ENCODE measurements around the gene INPP5A. TPM values are rescaled to one million over a fixed set of nuclear protein-coding genes. Genes with fewer than 3 reads are reported as not detected.

The INPP5A gene
- total and polyA plus RNA-seq, 2 of the 13 experiments (the other 11 are each of a cell fraction or from before 2014, with no cell fraction given) = 17.5 to 37.9 TPM

DNA sequence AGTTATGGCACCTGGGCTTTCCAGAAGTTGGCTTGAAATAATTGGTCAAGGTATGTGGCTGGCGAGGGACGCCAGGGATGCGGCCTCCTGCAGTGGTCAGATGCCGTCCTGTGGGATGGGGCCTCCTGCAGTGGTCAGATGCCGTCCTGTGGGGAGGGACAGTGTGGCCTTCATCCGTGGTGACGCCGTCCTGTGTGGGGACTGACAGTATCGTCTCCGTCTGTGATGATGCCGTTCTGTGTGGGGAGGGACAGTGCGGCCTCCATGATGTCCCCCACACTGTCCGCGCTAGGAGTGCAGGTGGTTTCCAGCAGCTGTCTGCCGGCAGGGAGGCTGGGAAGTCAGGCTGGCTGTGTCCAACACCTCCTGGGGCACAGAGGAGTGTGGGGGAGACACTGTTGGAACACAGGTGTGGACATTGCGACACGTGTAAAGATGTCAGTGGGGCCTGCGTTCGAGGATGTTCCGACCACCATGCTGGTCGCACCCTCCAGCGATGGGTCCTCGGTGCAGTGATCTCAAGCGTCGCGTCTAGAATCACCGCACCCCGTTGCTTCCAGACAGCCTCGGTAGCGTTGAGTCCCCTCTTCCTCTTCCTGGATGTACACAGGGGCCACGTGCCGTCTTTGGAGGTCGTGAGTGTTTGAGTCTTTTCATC lies 52.6 kb downstream of the INPP5A start:
- Histone ChIP-seq H3K36me3 (replicated peaks in 1 of 2; ENCODE audit: control insufficient read depth in 1 of 2, insufficient read depth in 2 of 2, low read length in 2 of 2) (no peaks in the 10 kb centered on the region), H4K20me1 (ENCODE audit: insufficient read depth, low read length) (no peaks in the 10 kb centered on the region), H3K27ac (ENCODE audit: extremely low read length, insufficient read depth, low read length) (peak overlapping the region; percentile 88), H2AFZ (ENCODE audit: low read length) (no peak overlapping the region), H3K9ac (ENCODE audit: insufficient read depth, low read depth, low read length) (peak overlapping the region; percentile 36; the same call in 1 of the 2 replicates), H3K4me2 (ENCODE audit: low read depth, low read length) (peak overlapping the region; percentile 95; the same call in 1 of the 2 replicates), H3K27me3 (ENCODE audit: control insufficient read depth in 1 of 2, insufficient read depth in 2 of 2, low read length in 2 of 2) (no peaks in the 10 kb centered on the region; a peak in 1 of 5 replicates), H3K79me2 (ENCODE audit: insufficient read depth, low read length) (peaks cover 40% of the 10 kb centered on the region), H3K9me3 (ENCODE audit: low read length) (no peaks in the 10 kb centered on the region), H3K4me1 (ENCODE audit: insufficient read depth, low read length) (peaks cover 48% of the 10 kb centered on the region), H3K4me3 (replicated peaks in 1 of 3; ENCODE audit: insufficient read depth in 1 of 3, low read depth in 2 of 3, low read length in 3 of 3) (peak overlapping the region in 1 of 3 experiments; percentile 72; a peak in 1 of 6 replicates)
- CTCF ChIA-PET (ENCODE audit: low intra/inter-chr PET ratio, low total read pairs) = no interaction called here
- intact Hi-C loops (cut with micrococcal nuclease; ENCODE audit: unreplicated experiment) (loop anchor here (5.0 kb wide), 3 partner anchors 47 to 128 kb away; no protein-coding TSS in a partner anchor), in situ Hi-C loops (cut with HindIII; ENCODE audit: extremely low pct_ligation_motif_present, low pct_unique_long_range_greater_than_20kb) (no loop called here)
- 86% methylated on average over 24 of the region's 33 CpGs for WGBS (ENCODE audit: low lambda C conversion rate)
- POLR2A ChIA-PET = interaction anchor here (1.0 to 1.7 kb wide), 2 partner anchors 73 to 131 kb away, joined by 3 to 14 read pairs; no protein-coding TSS in a partner anchor
- DNase-seq (ENCODE audit: low spot score) (no peak), FAIRE-seq (no peak), ATAC-seq (no peak)
- BruUV-seq (replicated peaks) = no TSS peak
- TF ChIP-seq MEIS1 (CRISPR knock-in tag; IDR thresholded peaks at IDR 0.05; ENCODE audit: borderline replicate concordance) = 0 out of 2 replicates have a peak, but pooled peaks have one; percentile 38
- 0 out of 2 replicates have a peak, but pooled peaks have one; percentile 19 for TF ChIP-seq ZNF274 (CRISPR knock-in tag; IDR thresholded peaks at IDR 0.05)
- TF ChIP-seq, protein P1, sequence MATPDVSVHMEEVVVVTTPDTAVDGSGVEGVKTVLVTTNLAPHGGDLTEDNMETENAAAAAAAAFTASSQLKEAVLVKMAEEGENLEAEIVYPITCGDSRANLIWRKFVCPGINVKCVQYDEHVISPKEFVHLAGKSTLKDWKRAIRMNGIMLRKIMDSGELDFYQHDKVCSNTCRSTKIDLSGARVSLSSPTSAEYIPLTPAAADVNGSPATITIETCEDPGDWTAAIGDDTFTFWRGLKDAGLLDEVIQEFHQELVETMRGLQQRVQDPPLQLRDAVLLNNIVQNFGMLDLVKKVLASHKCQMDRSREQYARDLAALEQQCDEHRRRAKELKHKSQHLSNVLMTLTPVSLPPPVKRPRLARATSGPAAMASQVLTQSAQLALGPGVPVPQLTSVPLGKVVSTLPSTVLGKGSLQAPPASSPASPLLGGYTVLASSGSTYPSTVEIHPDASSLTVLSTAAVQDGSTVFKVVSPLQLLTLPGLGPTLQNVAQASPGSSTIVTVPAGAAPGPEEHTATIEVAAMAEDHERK (CRISPR knock-in tag; IDR thresholded peaks at IDR 0.05; ENCODE audit: low read depth) = no peak
- TF ChIP-seq ZNF510 (CRISPR knock-in tag; IDR thresholded peaks at IDR 0.05; ENCODE audit: low read depth) = no peak
- TF ChIP-seq, protein P2, sequence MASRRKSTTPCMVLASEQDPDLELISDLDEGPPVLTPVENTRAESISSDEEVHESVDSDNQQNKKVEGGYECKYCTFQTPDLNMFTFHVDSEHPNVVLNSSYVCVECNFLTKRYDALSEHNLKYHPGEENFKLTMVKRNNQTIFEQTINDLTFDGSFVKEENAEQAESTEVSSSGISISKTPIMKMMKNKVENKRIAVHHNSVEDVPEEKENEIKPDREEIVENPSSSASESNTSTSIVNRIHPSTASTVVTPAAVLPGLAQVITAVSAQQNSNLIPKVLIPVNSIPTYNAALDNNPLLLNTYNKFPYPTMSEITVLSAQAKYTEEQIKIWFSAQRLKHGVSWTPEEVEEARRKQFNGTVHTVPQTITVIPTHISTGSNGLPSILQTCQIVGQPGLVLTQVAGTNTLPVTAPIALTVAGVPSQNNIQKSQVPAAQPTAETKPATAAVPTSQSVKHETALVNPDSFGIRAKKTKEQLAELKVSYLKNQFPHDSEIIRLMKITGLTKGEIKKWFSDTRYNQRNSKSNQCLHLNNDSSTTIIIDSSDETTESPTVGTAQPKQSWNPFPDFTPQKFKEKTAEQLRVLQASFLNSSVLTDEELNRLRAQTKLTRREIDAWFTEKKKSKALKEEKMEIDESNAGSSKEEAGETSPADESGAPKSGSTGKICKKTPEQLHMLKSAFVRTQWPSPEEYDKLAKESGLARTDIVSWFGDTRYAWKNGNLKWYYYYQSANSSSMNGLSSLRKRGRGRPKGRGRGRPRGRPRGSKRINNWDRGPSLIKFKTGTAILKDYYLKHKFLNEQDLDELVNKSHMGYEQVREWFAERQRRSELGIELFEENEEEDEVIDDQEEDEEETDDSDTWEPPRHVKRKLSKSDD (CRISPR knock-in tag; IDR thresholded peaks at IDR 0.05; ENCODE audit: low read depth) = peak; percentile 40; the same call in 1 of the 2 replicates
- TF ChIP-seq ZNF335 (CRISPR knock-in tag; IDR thresholded peaks at IDR 0.05) = no peak
- TF ChIP-seq, protein P3, sequence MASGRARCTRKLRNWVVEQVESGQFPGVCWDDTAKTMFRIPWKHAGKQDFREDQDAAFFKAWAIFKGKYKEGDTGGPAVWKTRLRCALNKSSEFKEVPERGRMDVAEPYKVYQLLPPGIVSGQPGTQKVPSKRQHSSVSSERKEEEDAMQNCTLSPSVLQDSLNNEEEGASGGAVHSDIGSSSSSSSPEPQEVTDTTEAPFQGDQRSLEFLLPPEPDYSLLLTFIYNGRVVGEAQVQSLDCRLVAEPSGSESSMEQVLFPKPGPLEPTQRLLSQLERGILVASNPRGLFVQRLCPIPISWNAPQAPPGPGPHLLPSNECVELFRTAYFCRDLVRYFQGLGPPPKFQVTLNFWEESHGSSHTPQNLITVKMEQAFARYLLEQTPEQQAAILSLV (CRISPR knock-in tag; IDR thresholded peaks at IDR 0.05; ENCODE audit: borderline replicate concordance) = 0 out of 2 replicates have a peak, but pooled peaks have one; percentile 25
- TF ChIP-seq, protein P4, sequence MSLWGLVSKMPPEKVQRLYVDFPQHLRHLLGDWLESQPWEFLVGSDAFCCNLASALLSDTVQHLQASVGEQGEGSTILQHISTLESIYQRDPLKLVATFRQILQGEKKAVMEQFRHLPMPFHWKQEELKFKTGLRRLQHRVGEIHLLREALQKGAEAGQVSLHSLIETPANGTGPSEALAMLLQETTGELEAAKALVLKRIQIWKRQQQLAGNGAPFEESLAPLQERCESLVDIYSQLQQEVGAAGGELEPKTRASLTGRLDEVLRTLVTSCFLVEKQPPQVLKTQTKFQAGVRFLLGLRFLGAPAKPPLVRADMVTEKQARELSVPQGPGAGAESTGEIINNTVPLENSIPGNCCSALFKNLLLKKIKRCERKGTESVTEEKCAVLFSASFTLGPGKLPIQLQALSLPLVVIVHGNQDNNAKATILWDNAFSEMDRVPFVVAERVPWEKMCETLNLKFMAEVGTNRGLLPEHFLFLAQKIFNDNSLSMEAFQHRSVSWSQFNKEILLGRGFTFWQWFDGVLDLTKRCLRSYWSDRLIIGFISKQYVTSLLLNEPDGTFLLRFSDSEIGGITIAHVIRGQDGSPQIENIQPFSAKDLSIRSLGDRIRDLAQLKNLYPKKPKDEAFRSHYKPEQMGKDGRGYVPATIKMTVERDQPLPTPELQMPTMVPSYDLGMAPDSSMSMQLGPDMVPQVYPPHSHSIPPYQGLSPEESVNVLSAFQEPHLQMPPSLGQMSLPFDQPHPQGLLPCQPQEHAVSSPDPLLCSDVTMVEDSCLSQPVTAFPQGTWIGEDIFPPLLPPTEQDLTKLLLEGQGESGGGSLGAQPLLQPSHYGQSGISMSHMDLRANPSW (CRISPR knock-in tag; IDR thresholded peaks at IDR 0.05; ENCODE audit: borderline replicate concordance) = no peak
- no peak for TF ChIP-seq ZFP36L1 (CRISPR knock-in tag; IDR thresholded peaks at IDR 0.05)
- TF ChIP-seq ZBTB38 (CRISPR knock-in tag; IDR thresholded peaks at IDR 0.05) = peak; percentile 69
- no peak for TF ChIP-seq ZMYM4 (CRISPR knock-in tag; IDR thresholded peaks at IDR 0.05)
- TF ChIP-seq ZNF263 (CRISPR knock-in tag; IDR thresholded peaks at IDR 0.05) = no peak
- TF ChIP-seq, protein P5, sequence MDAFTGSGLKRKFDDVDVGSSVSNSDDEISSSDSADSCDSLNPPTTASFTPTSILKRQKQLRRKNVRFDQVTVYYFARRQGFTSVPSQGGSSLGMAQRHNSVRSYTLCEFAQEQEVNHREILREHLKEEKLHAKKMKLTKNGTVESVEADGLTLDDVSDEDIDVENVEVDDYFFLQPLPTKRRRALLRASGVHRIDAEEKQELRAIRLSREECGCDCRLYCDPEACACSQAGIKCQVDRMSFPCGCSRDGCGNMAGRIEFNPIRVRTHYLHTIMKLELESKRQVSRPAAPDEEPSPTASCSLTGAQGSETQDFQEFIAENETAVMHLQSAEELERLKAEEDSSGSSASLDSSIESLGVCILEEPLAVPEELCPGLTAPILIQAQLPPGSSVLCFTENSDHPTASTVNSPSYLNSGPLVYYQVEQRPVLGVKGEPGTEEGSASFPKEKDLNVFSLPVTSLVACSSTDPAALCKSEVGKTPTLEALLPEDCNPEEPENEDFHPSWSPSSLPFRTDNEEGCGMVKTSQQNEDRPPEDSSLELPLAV (CRISPR knock-in tag; conservative IDR thresholded peaks at IDR 0.05; ENCODE audit: low read depth) = no peak

Measured in HepG2 (cell line).